Measurements from ENCODE around the gene IGSF11.
"Not testable (repeated sequence)": the region's sequence is repeated elsewhere in the genome, so short reads cannot be mapped to it uniquely, and the experiment has no call there.

The IGSF11 gene, protein sequence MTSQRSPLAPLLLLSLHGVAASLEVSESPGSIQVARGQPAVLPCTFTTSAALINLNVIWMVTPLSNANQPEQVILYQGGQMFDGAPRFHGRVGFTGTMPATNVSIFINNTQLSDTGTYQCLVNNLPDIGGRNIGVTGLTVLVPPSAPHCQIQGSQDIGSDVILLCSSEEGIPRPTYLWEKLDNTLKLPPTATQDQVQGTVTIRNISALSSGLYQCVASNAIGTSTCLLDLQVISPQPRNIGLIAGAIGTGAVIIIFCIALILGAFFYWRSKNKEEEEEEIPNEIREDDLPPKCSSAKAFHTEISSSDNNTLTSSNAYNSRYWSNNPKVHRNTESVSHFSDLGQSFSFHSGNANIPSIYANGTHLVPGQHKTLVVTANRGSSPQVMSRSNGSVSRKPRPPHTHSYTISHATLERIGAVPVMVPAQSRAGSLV

GRCh38 chr3:119034256-119035013 is at the start of gene IGSF11:
TSS of gene IGSF11 (minus strand) at chr3:119034846. CDS start at chr3:119034582, 264 bp downstream.
- no peak for DNase-seq

DNA sequence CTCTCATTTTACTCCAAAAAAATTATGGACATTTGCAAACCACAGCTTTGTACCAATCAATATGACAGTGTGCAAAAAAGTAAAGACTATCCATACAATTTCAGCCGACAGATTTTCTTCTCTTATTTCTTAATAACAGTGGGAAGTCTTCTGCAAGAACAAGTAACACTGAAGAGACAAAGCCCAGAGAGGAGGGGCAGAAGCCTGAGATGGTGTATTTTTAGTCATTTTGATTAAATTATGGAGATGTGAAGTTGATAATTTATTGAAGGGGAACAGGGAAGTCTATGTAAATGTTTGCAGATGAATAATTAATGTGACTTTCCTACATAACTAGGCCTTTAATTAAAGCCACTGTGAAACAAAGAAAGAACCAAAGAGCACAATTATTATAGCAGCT is 45.7 kb upstream of the IGSF11 start:
- no peak for DNase-seq

DNA sequence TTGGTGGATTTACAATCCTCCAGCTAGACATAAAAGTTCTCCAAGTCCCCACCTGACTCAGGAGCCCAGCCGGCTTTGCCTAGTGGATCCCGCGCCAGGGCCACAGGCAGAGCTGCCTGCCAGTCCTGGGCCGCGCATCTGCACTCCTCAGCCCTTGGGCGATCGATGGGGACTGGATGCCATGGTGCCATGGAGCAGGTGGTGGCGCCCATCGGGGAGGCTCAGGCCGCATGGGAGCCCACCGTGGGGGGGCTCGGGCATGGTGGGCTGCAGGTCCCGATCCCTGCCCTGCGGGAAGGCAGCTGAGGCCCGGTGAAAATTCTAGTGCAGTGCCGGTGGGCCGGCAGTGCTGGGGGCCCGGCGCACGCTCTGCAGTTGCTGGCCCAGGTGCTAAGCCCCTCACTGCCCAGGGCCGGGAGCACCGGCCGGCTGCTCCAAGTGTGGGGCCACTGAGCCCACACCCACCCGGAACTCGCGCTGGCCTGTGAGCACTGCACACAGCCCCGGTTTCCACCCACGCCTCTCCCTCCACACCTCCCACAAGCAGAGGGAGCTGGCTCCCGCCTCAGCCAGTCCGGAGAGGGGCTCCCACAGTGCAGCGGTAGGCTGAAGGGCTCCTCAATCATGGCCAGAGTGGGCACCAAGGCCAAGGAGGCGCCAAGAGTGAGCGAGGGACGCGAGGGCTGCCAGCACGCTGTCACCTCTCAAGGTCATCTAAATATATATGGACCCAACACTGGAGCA is 38.8 kb upstream of the IGSF11 start:
- DNase-seq = no peak

GRCh38 chr3:119072451-119072850 is 37.8 kb upstream of the IGSF11 start:
- DNase-seq = not testable (repeated sequence)

- DNase-seq = no peak
Observed at GRCh38 chr3:119069725-119070124, 35.1 kb upstream of the IGSF11 start.

GRCh38 chr3:119063471-119063870 is 28.8 kb upstream of the IGSF11 start:
- DNase-seq = no peak

GRCh38 chr3:119062892-119063291 is 28.2 kb upstream of the IGSF11 start:
- DNase-seq = no peak

GRCh38 chr3:119044593-119044992 is 9.9 kb upstream of the IGSF11 start:
- DNase-seq = no peak

DNA sequence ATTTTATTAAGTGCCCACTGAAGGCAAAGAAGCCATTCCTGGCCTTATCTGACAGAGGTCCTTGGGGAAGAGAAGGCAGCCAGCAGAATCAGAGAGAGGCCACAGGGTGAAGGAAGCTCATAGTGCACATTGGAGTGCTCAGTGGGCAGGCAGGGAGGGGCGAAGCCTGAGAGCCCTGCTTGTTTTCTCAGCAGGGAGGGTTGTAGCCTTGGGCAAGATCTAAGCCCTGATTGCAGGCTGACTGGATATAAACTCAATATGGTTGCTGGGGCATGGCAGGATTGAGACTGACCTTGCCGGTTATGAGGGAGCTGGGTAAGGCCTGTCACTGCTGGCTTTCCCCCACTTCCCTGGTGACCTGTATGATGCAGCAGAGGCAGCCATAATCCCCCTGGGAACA is 7.5 kb upstream of the IGSF11 start:
- no peak for DNase-seq

- no peak for DNase-seq
Observed at GRCh38 chr3:119035014-119035346, 334 bp upstream of the IGSF11 start.

DNA sequence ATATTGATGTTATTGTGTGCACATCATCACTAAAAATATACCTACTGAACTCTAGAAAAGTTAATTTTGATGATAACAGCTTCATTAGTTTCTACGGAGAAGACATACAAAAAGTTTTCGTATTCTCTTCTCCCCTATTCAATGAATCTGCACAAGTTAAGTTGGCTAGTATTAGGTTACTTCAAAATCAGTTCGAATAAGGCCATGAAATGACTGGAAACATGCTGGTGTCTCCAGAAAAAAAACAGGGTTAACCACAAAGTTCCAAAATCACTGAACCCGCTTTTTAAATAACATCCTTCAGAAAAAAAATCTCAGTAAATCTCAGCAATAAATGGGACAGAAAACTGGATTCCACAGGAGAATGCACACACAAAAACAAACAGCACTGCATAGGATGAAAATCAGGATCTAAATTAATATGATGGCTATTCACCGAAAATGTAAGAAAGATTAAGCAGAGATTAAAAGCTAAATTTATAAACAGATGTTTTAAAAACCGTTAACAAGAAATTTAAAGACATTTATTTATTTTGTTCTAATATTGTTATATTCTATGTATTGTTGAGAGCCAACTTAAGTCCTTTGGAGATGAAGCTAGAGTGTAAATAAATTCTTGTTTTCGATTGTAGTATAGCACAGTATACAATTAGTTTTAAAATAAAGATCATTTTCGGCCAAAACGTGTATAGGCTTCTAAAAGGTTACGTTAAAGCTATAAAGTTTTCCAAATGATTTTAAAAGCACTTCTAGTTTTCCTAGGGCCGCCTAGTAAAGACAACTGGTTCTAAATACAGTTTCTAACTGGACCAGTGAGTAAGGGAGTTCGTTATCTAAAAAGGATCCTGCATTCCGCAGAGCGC is 1.0 kb downstream of the IGSF11 start:
- no peak for DNase-seq

DNA sequence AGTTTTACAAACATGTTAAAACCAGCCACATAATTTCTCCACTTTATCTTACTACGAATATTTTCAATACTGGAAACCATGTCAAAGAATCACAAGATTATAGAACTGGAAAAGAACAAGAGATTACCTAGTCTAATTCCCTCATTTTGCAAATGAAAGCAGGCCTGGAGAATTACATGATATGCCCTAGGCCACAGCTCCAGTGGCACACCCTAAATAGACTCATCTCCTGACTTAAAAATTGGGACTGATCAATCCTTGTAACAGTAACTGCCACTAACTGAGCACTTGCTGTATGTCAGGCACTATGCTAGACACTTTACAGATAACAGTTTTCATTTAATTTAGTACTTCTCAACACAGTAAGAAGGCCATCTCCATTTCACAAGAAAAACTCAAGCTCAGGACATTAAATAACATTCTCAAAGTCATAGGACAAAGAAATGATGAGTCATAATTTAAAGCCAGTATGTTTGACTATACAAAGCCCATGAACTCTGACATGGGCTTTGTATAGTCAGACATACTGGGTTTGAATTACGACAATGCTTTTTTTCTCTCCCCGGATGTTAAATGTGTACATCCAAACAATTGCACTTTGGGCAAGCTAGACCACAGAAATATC is 9.4 kb downstream of the IGSF11 start:
- DNase-seq = no peak

DNA sequence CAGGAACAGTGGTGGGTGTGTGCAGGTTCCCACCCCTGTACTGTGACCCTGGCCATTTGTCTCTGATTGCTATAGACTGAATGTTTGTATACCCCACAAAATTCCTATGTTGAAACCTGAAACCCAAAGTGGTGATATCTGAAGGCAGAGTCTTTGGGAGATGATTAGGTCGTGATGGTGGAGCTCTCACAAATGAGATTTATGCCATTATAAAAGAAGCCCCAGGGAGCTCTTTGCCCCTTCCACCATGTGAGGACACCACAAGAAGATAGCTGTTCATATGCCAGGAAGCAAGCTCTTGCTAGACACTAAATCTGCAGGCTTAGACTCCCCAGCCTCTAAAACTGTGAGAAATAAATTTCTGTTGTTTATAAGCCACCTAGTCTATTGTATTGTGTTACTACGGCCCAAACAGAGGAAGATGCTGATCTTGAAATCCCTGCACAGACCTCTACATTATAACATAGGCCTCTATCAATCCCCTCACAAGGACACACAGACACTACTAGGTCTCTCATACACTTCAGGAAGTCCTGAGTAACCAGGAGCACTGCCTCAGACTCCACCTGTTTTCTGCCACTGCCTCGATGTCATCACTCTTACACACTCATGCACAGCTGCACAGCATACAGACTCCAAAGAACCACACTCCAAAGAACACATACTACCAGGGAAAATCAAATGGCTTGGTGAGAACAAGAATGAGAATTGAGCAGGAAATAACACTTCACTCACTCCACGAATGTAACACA is 14.7 kb downstream of the IGSF11 start:
- DNase-seq = no peak

GRCh38 chr3:119018690-119019463 is 15.8 kb downstream of the IGSF11 start:
- DNase-seq = no peak

GRCh38 chr3:119015942-119016341 is 18.7 kb downstream of the IGSF11 start:
- DNase-seq = no peak

GRCh38 chr3:119013951-119014350 is 20.7 kb downstream of the IGSF11 start:
- no peak for DNase-seq

DNA sequence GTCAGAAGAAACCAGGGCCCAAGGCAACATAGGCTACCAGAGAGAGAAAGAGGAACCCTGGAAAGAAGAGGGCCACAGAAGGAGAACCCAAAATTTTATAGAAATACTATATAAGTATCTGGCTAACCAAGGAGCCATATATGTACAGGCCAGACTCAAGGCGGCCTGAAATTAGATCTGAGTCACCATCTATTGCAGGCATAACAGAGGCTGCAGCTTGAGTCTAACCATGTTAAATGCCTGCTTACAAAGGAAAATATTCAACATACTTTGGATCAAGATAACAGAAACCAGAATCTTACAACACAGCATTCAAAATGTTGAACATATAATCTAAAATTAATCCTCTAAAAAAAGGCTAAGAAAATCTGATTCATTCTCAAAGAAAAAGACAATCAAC is 23.1 kb downstream of the IGSF11 start:
- DNase-seq = no peak

GRCh38 chr3:118997190-118997589 is 37.5 kb downstream of the IGSF11 start:
- no peak for DNase-seq

DNA sequence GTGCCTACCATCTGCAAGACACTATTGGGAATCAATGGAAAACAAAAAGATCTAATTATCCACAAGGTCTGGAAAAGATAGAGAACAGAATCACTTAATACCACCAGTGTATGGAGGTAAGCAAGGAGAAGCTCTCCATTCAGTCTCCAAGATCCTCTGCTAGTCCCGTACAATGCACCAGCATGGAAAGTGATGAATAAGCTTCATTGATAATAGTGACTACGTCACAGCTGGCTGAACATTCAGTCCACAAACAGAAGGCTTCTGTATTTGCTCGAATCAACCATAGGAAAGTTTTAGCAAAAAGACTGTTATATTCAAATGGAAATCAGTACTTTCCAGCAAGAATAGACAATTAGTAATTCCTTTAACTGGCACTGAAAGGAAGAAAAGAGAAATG is 42.9 kb downstream of the IGSF11 start:
- DNase-seq = no peak

GRCh38 chr3:118990823-118991560 is 43.7 kb downstream of the IGSF11 start:
- no peak for DNase-seq

Data from SHP77 treated with DMSO at 0.1 percent for 48 hours (cell line).